Fibroblast of villous mesenchyme (primary cell): ENCODE data around the gene NPAS4. TPM values are rescaled to one million over a fixed set of nuclear protein-coding genes. Genes with fewer than 3 reads are reported as not detected.

ENCODE experiments used
- DNase-seq: peaks from one replicate; pipeline ENCODE4 v3.0.0-alpha.2; 2010; ENCODE audit warnings: low read depth
- H3K4me3 ChIP-seq: 2 replicates; pipeline ENCODE4 v1.5.1; 2011; ENCODE audit warnings: low read depth, mild to moderate bottlenecking, low read length
- total RNA-seq: library from RNA; depleted of rRNA; stranded (reverse); fragments of >200 nt; gene quantifications from 2 replicates; pipeline ENCODE4 v1.2.3, GENCODE V29; 2012
- TF ChIP-seq, protein P1 (sequence below): IDR thresholded peaks from 2 replicates; pipeline ENCODE4 v1.5.1; 2012; ENCODE audit warnings: low read depth, mild to moderate bottlenecking, low read length; ENCODE audit not compliant: insufficient read depth

Gene NPAS4
- total RNA-seq, 1 donor = not detected

DNA sequence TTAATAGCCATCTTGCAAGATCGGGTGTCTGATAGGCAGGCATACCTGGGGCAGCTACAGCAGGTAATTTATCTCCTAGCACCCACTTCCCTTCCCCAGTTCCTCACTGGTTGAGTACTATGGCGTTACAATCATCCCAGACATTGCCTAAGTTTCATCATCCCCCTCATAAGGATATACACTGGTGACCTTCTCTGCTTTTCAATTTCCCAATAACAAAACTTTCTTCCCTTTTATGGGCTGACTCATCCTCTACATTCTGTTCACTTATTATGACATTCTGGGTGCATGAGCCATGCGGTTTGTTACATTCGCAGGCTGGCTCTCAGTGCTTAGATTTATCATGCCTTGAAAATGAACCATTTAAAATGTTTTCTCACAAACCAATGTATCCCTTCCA is 22.8 kb downstream of the NPAS4 start:
- TF ChIP-seq, protein P1, sequence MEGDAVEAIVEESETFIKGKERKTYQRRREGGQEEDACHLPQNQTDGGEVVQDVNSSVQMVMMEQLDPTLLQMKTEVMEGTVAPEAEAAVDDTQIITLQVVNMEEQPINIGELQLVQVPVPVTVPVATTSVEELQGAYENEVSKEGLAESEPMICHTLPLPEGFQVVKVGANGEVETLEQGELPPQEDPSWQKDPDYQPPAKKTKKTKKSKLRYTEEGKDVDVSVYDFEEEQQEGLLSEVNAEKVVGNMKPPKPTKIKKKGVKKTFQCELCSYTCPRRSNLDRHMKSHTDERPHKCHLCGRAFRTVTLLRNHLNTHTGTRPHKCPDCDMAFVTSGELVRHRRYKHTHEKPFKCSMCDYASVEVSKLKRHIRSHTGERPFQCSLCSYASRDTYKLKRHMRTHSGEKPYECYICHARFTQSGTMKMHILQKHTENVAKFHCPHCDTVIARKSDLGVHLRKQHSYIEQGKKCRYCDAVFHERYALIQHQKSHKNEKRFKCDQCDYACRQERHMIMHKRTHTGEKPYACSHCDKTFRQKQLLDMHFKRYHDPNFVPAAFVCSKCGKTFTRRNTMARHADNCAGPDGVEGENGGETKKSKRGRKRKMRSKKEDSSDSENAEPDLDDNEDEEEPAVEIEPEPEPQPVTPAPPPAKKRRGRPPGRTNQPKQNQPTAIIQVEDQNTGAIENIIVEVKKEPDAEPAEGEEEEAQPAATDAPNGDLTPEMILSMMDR = no peak
- no peak overlapping the region for H3K4me3 ChIP-seq
- DNase-seq = peak; percentile 95

DNA sequence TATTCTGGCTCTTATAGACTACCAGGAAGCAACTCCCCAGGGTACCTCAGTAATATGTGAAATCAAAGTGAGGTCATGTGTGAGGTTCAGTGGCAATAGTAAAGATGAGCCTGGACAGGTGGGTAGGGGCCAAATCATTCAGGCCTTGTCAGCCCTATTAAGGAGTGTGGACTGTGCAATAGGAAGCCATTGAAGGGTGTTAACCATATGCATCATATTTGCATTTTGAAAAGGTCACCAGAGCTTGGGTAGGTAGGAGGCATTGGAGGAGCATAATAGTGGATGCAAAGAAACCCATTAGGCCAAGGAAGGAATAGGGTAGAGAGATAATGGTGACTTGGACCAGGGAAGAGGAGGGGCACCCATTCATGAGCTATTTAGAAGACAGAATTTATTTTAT is 26.2 kb downstream of the NPAS4 start:
- TF ChIP-seq, protein P1 = no peak

DNA sequence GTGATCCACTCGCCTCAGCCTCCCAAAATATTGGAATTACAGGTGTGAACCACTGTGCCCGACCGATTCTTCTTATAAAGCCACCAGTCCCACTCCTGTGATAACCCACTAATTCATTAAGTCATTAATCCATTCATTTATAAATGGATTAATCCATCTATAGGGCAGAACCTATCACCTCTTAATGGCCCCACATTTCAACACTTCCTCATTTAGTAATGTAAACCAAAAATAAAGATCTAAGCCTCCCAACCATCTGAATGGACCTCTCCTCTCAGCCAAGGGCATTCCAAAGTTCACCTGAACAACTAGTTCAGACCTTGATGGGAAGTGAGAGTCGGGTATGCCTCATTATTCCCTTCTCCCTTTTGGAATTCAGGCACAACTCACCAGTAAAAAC is 27.7 kb downstream of the NPAS4 start:
- TF ChIP-seq, protein P1 = no peak
- DNase-seq = no peak
- H3K4me3 ChIP-seq = no peak overlapping the region

More for the DNA sequence above, 26.2 kb downstream of the NPAS4 start:
- DNase-seq = no peak
- no peak overlapping the region for H3K4me3 ChIP-seq

DNA sequence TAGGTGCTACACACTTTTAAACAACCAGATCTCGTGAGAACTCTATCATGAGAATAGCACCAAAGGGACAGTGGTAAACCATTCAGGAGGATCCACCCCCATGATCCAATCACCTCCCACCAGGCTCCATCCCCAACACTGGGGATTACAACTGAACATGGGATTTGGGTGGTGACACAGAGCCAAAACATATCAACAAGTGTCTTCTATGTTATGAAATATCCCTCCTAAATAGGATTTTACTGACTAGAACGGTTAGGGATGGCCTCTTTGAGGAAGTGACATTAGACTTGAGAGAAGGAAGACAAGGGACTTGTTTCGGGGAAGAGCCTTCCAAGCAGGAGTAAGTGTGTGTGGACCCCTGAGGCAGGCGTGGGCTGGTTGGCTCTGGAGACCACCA is 29.7 kb downstream of the NPAS4 start:
- TF ChIP-seq, protein P1 = no peak
- DNase-seq = no peak
- H3K4me3 ChIP-seq = no peak overlapping the region

DNA sequence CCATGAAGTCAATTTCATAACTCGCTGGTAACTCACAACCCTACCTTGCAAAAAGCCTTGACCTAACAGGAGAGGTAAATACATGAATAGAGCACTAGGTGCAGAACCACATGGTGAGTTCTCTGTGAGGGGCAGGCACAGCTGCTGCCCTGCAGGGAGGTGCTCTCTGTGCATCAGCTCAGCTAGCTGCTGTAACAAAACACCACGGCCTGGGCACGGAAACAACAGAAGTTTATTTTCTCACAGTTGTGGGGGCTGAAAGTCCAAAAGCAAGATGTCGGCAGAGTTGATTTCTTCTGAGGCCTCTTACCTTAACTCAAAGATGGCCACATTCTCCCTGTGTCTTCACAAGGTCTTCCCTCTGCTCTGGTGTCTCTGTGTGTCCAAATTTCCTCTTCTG is 30.8 kb downstream of the NPAS4 start:
- H3K4me3 ChIP-seq = no peak overlapping the region
- TF ChIP-seq, protein P1 = no peak
- DNase-seq = no peak

DNA sequence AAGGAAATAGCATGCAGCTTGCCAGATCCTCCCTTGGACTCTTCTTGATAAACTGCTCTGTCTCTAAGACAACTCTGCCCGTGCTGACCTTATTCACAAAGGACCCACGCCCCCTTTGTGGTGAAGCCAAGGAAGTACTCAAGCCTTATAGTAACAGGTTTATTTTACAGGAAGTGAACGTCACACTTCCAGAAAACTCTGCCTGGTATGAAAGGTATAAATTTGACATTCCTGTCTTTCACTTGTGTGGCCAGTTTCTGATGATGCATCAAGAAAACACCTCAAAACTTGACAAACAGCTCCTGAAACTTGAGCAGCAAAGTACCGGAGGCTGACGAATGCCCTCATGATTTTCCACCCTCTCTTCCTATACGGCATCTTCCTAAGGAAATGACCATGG is 33.4 kb downstream of the NPAS4 start:
- no peak overlapping the region for H3K4me3 ChIP-seq
- TF ChIP-seq, protein P1 = no peak
- DNase-seq = no peak

DNA sequence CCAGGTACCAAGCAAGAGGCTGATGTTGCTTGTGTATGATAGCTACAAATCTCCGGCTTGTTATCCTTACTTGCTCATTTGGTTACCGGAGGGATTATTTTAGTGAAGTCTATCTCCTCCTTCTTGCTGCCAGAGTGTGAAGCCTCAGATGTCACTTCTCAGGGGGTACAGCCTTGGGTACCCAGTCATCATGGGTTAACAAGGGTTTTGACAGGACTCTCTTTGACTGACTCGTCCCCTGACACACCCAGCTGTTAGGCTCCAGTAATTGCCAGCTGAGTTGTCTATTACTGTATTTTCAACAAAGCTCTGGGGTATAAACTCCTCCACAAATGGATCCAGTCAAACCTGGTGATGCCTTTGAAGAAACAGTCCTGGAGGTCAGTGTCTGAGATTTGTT is 34.0 kb downstream of the NPAS4 start:
- TF ChIP-seq, protein P1 = no peak
- no peak for DNase-seq
- no peak overlapping the region for H3K4me3 ChIP-seq
